Activated CD4-positive, alpha-beta T cell treated with anti-CD3 and anti-CD28 coated beads, Interleukin-10, Interleukin-2, amounts not matched to agents 100 ng/mL and 50 ng/mL, durations not matched to agents 16 hours and 8 hours (primary cell): Measurements from ENCODE around the gene GSX1.
A peak's percentile ranks its signal among the peaks of the same experiment; 100 is the strongest.
"Not testable (repeated sequence)": the region's sequence is repeated elsewhere in the genome, so short reads cannot be mapped to it uniquely, and the experiment has no call there.

Experiments used
- DNase-seq: peaks from one replicate; pipeline ENCODE4 v3.0.0-alpha.2; 2020

GSX1 gene

GRCh38 chr13:27794921-27795717, 2.8 kb downstream of the GSX1 start:
- DNase-seq, result no peak

- no peak for DNase-seq
Measured at GRCh38 chr13:27795718-27796019, 3.4 kb downstream of the GSX1 start.

- no peak for DNase-seq
Measured at GRCh38 chr13:27796544-27797227, 4.4 kb downstream of the GSX1 start.

GRCh38 chr13:27797228-27797624, 4.9 kb downstream of the GSX1 start:
- DNase-seq, result no peak

- no peak for DNase-seq
Measured at GRCh38 chr13:27806744-27807387, 14.6 kb downstream of the GSX1 start.

GRCh38 chr13:27808851-27809550, 16.7 kb downstream of the GSX1 start:
- no peak for DNase-seq

- DNase-seq, result no peak
Measured at GRCh38 chr13:27810009-27810408, 17.7 kb downstream of the GSX1 start.

GRCh38 chr13:27810461-27810860, 18.2 kb downstream of the GSX1 start:
- DNase-seq, result no peak

GRCh38 chr13:27813826-27814225, 21.5 kb downstream of the GSX1 start:
- DNase-seq, result no peak

GRCh38 chr13:27817832-27818231, 25.5 kb downstream of the GSX1 start:
- DNase-seq, result not testable (repeated sequence)

- no peak for DNase-seq
Measured at GRCh38 chr13:27820524-27821482, 28.5 kb downstream of the GSX1 start.

GRCh38 chr13:27821566-27821965, 29.3 kb downstream of the GSX1 start:
- no peak for DNase-seq

GRCh38 chr13:27822258-27822872, 30.1 kb downstream of the GSX1 start:
- no peak for DNase-seq

GRCh38 chr13:27822873-27823311, 30.6 kb downstream of the GSX1 start:
- DNase-seq, result no peak

GRCh38 chr13:27824121-27824520, 31.8 kb downstream of the GSX1 start:
- DNase-seq, result no peak

- DNase-seq, result no peak
Measured at GRCh38 chr13:27825072-27825471, 32.8 kb downstream of the GSX1 start.

- peak; percentile 72 for DNase-seq
Measured at GRCh38 chr13:27826379-27827353, 34.4 kb downstream of the GSX1 start.

GRCh38 chr13:27827646-27828045, 35.4 kb downstream of the GSX1 start:
- no peak for DNase-seq

- peak; percentile 58 for DNase-seq
Measured at GRCh38 chr13:27830010-27830409, 37.7 kb downstream of the GSX1 start.

GRCh38 chr13:27833206-27833605, 40.9 kb downstream of the GSX1 start:
- DNase-seq, result no peak
